HG03354 (cell line): ENCODE data around the gene DYNC1LI1.
"Not testable (repeated sequence)": the region's sequence is repeated elsewhere in the genome, so short reads cannot be mapped to it uniquely, and the experiment has no call there.

Experiments
- ATAC-seq: cut with Tn5 transposase; IDR thresholded peaks from one replicate; pipeline ENCODE4 v1.9.1; 2021; ENCODE audit warnings: mild to moderate bottlenecking; ENCODE audit not compliant: unreplicated experiment, poor library complexity, severe bottlenecking

DYNC1LI1 gene

GRCh38 chr3:32586356-32586755 lies 15.7 kb upstream of the DYNC1LI1 start:
- ATAC-seq, result no peak

GRCh38 chr3:32584660-32585059 lies 14.0 kb upstream of the DYNC1LI1 start:
- no peak for ATAC-seq

GRCh38 chr3:32583708-32584107 lies 13.1 kb upstream of the DYNC1LI1 start:
- no peak for ATAC-seq

GRCh38 chr3:32578669-32579068 lies 8.0 kb upstream of the DYNC1LI1 start:
- ATAC-seq, result not testable (repeated sequence)

GRCh38 chr3:32577581-32578556 lies 7.2 kb upstream of the DYNC1LI1 start:
- ATAC-seq, result peak; percentile 92

GRCh38 chr3:32577174-32577573 lies 6.5 kb upstream of the DYNC1LI1 start:
- ATAC-seq, result no peak

GRCh38 chr3:32575451-32576113 lies 4.9 kb upstream of the DYNC1LI1 start:
- ATAC-seq, result no peak

GRCh38 chr3:32571192-32571485 lies 481 bp upstream of the DYNC1LI1 start:
- ATAC-seq, result peak; percentile 42

GRCh38 chr3:32569540-32570420 lies 878 bp downstream of the DYNC1LI1 start:
- peak; percentile 52 for ATAC-seq

GRCh38 chr3:32568953-32569352 lies 1.7 kb downstream of the DYNC1LI1 start:
- ATAC-seq, result no peak

- no peak for ATAC-seq
Measured at GRCh38 chr3:32564195-32564594, 6.5 kb downstream of the DYNC1LI1 start.

GRCh38 chr3:32562640-32563039 lies 8.0 kb downstream of the DYNC1LI1 start:
- no peak for ATAC-seq

GRCh38 chr3:32557640-32558352 lies 12.9 kb downstream of the DYNC1LI1 start:
- no peak for ATAC-seq

GRCh38 chr3:32556332-32556731 lies 14.3 kb downstream of the DYNC1LI1 start:
- no peak for ATAC-seq

- ATAC-seq, result no peak
Measured at GRCh38 chr3:32553973-32554372, 16.7 kb downstream of the DYNC1LI1 start.

- ATAC-seq, result no peak
Measured at GRCh38 chr3:32553459-32553858, 17.2 kb downstream of the DYNC1LI1 start.

- ATAC-seq, result no peak
Measured at GRCh38 chr3:32552013-32552412, 18.6 kb downstream of the DYNC1LI1 start.

GRCh38 chr3:32551496-32551895 lies 19.2 kb downstream of the DYNC1LI1 start:
- no peak for ATAC-seq

GRCh38 chr3:32551087-32551486 lies 19.6 kb downstream of the DYNC1LI1 start:
- ATAC-seq, result no peak

GRCh38 chr3:32545305-32545704 lies 25.4 kb downstream of the DYNC1LI1 start:
- ATAC-seq, result no peak
